C4-2B (cell line): Measurements from ENCODE around the gene SELENOK.

Experiments
- ZFX ChIP-seq: fragments of 450-650 bp; IDR thresholded peaks from 2 replicates; pipeline ENCODE4 v1.6.1; 2017
- TF ChIP-seq, protein P1 (sequence below): fragments of 450-650 bp; conservative IDR thresholded peaks from 2 replicates; pipeline ENCODE4 v1.5.1; 2017; ENCODE audit warnings: mild to moderate bottlenecking

DNA sequence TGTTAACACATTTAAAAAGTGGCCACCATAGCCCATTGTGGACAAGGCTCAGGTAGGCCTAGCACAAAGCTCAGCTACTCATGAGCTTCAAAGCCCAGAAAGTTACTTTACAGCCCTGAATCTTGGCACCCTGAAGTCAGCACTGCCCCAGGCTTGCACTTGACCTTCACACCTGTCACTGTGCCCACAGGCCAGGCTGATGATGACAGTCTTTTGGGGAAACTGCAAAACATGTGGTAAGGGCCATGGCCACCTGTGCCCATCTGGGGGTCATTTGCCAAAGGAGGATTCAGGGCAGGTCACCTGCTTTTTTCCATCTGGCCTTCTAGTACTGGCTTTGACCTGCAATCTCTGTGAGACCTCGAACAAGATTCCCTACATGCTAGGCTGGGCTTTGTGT lies 56.4 kb downstream of the SELENOK start:
- TF ChIP-seq, protein P1, sequence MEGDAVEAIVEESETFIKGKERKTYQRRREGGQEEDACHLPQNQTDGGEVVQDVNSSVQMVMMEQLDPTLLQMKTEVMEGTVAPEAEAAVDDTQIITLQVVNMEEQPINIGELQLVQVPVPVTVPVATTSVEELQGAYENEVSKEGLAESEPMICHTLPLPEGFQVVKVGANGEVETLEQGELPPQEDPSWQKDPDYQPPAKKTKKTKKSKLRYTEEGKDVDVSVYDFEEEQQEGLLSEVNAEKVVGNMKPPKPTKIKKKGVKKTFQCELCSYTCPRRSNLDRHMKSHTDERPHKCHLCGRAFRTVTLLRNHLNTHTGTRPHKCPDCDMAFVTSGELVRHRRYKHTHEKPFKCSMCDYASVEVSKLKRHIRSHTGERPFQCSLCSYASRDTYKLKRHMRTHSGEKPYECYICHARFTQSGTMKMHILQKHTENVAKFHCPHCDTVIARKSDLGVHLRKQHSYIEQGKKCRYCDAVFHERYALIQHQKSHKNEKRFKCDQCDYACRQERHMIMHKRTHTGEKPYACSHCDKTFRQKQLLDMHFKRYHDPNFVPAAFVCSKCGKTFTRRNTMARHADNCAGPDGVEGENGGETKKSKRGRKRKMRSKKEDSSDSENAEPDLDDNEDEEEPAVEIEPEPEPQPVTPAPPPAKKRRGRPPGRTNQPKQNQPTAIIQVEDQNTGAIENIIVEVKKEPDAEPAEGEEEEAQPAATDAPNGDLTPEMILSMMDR = no peak
- no peak for TF ChIP-seq ZFX
